HG03378 (cell line): Measurements from ENCODE around the gene AGAP2.
A peak's percentile ranks its signal among the peaks of the same experiment; 100 is the strongest.
"Not testable (repeated sequence)": the region's sequence is repeated elsewhere in the genome, so short reads cannot be mapped to it uniquely, and the experiment has no call there.

Source experiments
- ATAC-seq: cut with Tn5 transposase; IDR thresholded peaks from one replicate; pipeline ENCODE4 v1.9.1; 2021; ENCODE audit warnings: mild to moderate bottlenecking, moderate library complexity; ENCODE audit not compliant: unreplicated experiment

AGAP2 gene

DNA sequence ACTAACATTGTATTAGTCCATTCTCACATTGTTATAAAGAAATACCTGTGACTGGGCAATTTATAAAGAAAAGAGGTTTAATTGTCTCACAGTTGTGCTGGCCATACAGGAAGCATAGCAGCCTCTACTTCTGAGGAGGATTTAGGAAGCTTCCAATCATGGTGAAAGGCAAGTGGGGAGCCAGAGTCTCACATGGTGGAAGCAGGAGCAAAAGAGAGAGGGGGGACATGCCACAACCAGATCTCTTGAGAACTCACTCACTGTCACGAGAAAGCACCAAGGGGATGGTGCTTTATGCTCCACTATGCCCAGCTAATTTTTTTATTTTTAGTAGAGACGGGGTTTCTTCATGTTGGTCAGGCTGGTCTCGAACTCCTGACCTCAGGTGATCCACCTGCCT, 31.3 kb downstream of the AGAP2 start:
- ATAC-seq = no peak

DNA sequence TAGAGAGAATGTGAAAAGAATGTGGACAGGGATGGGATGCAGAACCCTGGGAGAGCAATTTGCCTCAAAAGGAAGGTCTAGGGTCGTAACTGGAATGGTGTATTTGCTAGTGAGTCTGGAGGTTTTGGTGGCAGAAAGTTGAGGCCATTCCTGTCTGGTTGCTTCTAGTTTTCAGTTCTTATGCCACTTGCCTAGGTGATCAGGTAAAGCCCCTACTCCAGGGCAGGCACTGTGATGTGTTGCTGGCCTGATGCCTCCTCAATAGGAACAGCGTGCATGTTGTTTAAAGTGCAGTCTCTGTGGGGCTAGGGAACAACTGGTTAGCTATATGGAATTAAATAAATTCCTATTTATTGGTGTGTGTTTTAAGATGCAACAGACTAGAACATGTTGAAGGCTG, 38.2 kb downstream of the AGAP2 start:
- no peak for ATAC-seq

DNA sequence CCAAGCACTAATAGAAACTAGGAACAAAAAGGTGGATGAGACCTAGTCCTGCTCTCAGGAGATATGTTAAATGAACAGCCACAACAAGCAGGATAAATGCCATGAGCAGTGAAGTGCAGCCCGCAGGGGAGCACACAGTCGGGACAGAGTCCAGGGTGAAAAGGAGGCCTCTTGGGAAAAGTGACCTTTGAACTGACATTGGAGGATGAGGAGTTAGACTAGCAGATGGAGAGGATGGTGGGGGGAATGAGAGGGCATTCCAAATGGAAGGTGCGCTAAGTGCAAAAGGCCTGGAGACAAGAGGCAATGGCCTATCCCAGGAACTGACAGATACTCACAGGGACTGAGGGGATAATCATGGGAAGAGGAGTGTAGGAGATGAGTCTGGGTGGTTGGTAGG, 40.1 kb downstream of the AGAP2 start:
- no peak for ATAC-seq

DNA sequence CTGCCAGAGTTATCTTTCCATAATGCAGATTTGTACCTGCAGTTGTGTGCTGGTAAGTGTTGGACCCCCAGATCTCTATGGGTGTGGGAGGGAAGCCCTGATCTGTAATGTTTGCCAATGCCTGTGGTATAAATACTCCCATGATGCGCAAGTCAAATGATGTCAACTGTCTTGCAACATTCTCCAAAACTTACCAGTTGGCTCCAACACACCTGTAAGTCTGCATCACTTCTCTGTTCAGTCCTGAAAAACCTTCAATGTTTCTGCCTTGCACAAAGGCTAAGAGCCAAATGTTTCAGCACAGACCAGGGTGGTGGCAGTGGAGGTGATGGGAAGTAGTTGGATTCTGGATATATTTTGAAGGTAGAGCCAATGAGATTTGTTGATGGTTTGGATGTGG, 41.5 kb downstream of the AGAP2 start:
- no peak for ATAC-seq

DNA sequence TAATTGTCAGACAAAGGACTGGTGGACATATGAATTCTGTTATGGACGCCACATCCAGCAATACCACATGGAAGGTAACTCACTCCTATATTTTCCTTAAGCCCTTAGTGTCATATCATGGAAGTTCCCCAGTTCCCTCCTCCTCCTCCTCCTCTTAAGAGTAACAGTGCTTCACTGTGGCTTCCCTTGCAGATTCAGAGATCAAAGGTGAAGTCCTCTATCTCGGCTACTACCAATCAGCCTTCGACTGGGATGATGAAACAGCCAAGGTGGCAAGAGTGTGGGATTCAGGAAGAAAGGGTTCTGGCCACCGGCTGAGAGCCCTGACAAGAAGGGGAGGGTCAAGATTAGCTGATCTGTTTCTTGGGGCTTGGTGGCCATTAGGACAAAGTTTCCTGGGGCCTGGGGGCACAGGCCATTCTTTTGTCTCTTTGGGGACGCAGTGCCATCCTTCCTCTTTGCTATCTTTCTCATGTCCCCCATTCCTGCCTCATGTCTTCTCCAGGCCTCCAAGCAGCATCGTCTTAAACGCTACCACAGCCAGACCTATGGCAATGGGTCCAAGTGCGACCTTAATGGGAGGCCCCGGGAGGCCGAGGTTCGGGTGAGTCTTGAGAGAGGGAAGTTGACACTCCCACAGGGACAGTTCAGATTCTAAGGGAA, 42.6 kb downstream of the AGAP2 start:
- ATAC-seq = no peak

DNA sequence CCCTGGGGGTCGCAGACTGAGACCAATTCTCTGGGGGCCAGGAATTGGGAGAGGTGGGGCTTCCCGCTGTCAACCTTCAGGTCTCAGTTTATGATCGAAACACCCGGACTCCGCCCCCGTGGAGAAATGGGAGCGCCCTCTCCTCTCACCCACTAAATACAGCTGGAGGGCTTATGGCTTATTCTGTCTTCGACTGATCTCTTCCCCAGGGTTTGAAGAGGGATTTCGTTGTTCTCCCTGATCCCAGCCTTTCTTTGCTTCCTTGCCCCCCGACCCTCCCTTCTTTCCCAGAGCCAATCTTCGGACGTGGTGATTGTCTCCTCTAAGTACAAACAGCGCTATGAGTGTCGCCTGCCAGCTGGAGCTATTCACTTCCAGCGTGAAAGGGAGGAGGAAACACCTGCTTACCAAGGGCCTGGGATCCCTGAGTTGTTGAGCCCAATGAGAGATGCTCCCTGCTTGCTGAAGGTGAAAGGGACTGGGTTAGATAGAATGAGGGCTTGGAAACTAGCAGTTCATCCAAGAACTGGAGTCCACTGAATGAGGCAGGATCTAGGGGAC, 44.0 kb downstream of the AGAP2 start:
- no peak for ATAC-seq

DNA sequence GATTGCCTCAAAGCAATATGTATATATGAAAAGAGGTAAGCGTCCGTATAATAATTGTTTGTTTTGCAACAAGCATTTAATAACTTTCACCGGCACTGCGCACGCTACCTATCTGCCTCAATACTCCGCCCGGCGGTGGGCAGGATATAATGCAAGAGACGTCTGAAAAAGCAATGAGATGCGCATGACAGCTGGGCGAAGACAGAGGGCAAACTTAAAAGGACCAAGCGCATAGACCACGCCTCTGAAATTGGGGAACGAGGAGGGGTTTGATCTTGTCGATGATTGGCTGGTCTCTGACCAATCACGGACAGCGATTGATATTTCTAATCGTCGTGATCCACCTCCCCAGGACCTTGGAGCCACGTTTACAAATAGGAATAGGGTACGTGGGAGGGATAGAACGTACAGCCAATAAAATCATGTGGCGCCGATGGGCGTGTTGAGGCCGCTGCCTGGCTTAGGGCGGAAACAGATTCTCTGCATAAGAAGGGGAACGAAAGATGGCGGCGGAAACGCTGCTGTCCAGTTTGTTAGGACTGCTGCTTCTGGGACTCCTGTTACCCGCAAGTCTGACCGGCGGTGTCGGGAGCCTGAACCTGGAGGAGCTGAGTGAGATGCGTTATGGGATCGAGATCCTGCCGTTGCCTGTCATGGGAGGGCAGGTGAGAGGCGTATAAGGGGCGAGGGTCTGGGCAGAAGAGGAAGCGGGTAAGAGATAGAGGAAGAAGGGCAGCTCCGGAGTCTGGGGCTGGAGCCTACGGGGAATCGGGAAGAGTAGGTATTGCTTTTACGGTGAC, 44.7 kb downstream of the AGAP2 start, which contains the start of gene OS9:
Gene OS9, plus strand, starts transcription at position 474 of the 800 bp plus-strand sequence. Its CDS starts 30 bp downstream, at position 504.
- peak; percentile 97 for ATAC-seq

DNA sequence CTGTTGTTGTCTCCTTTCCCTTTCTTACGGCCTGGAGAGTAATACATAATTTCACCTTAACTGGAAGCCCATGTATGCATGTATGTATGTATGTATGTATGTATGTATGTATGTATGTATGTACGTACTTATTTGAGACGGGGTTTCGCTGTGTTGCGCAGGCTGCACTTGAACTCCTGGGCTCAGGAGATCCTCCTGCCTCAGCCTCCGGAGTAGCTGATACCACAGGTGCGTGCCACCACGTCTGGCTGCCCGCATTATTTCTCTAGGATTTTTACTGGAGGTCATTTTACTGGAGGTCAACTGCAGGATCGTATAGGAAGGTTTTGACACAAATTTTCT, 45.3 kb downstream of the AGAP2 start:
- no peak for ATAC-seq

DNA sequence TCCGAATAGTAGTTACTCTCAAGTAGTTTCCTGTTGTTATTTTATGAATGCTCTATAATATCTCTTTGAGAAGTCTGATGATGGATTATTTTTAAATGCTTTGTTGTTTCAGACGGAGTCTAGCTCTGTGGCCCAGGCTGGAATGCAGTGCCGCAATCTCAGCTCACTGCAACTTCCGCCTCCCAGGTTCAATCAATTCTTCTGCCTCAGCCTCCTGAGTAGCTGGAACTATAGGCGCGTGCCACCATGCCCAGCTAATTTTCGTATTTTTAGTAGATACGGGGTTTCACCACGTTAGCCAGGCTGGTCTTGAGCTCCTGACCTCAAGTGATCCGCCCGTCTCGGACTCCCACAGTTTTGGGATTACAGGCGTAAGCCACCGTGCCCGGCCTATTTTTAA, 46.0 kb downstream of the AGAP2 start:
- no peak for ATAC-seq

DNA sequence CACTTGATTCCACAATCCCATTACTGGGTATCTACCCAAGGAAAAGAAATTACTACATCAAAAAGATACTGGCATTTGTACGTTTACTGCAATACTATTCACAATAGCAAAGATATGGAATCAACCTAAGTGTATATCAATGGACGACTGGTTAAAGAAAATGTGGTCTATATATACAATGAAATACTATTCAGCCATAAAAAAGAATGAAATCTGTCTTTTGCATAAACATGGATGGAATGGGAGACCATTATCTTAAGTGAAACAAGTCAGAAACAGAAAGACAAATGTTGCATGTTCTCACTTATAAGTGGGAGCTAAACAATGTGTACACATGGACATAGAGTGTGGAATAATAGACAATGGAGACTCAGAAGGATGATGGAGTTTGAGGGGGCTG, 49.6 kb downstream of the AGAP2 start:
- ATAC-seq = no peak

DNA sequence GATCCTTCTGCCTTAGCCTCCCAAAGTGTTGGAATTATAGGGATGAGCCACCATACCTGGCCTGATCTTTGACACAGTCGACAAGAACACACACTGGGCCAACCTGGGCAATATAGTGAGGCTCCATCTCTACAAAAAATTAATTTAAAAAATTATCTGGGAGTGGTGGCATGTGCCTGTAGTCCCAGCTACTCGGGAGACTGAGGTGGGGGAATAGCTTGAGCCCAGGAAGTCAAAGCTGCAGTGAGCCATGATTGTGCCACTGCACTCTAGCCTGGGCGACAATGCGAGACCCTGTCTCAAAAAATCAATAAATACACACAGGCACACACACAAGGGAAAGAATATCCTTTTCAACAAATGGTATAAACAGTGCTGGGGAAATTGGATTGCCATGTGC, 50.7 kb downstream of the AGAP2 start:
- ATAC-seq = no peak

DNA sequence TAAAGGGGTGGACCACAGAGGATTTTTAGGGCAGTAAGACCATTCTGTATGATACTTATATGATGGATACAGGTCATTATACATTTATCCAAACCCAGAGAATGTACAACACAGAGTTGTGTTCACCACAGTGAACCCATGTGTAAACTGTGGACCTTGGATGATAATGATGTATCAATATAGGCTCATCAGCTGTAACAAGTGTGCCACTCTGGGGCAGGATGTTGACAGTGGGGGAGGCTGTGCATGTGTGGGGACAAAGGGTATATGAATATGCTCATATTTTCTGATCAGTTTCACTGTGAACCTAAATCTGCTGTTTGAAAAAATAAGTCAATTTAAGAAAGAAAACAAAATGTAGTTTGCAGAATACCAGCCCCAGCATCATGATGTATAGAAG, 58.8 kb downstream of the AGAP2 start:
- no peak for ATAC-seq

DNA sequence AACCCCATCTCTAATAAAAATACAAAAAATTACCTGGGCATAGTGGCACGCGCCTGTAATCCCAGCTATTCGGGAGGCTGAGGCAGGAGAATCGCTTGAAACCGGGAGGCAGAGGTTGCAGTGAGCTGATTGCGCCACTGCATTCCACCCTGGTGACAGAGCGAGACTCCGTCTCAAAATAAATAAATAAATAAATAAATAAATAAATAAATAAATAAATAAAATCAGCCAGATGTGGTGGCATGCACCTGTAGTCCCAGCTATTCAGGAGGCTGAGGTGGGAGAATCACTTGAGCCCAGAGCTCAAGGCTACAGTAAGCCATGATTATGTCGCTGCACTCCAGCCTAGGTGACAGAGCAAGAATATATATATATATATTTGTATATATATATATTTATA, 60.6 kb downstream of the AGAP2 start:
- ATAC-seq = not testable (repeated sequence)

DNA sequence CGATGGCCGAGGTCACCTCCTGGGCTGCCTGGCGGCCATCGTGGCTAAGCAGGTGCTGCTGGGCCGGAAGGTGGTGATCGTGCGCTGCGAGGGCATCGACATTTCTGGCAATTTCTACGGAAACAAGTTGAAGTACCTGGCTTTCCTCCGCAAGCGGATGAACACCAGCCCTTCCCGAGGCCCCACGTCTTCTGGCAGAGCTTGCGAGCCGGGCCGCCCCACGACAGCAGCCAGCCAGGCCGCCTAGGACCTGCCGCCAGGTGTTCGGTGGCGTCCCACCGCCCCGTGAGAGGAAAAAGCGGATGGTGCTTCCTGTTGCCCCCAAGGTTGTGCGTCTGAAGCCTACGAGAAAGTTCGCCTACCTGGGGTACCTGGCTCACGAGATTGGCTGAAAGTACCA, 63.9 kb downstream of the AGAP2 start:
- ATAC-seq = no peak
